ENCODE data around the gene AADAT.

AADAT gene

GRCh38 chr4:170026253-170027021 is 63.3 kb downstream of the AADAT start, which contains the start of gene MFAP3L:
TSS of gene MFAP3L (minus strand) at chr4:170026395. CDS start at chr4:170005877, 20,518 bp downstream.
- peak; percentile 89 for ATAC-seq
- DNase-seq (ENCODE audit: low spot score in 2 of 2) = peak; percentile 85 to 86
- Mint-ChIP-seq H3K36me3 (peaks cover 7% of the 10 kb centered on the region), H3K4me3 (peak within 1 kb of the TSS; percentile 83), H3K4me1 (peaks cover 11% of the 10 kb centered on the region), H3K27ac (peak within 1 kb of the TSS; percentile 79), H3K9me3 (no peaks in the 10 kb centered on the region)

GRCh38 chr4:170025523-170026252 is 64.1 kb downstream of the AADAT start:
- Mint-ChIP-seq H3K4me1 (peaks cover 11% of the 10 kb centered on the region), H3K27ac (no peak overlapping the region), H3K4me3 (peak overlapping the region; percentile 83), H3K9me3 (no peaks in the 10 kb centered on the region), H3K36me3 (peaks cover 7% of the 10 kb centered on the region)
- no peak for ATAC-seq
- DNase-seq (ENCODE audit: low spot score in 2 of 2) = no peak

- Mint-ChIP-seq H3K4me1 (peaks cover 1% of the 10 kb centered on the region), H3K27ac (no peak overlapping the region), H3K9me3 (no peaks in the 10 kb centered on the region), H3K36me3 (peaks cover 5% of the 10 kb centered on the region), H3K4me3 (no peak overlapping the region)
- DNase-seq (ENCODE audit: low spot score in 2 of 2) = no peak
- no peak for ATAC-seq
Measured at GRCh38 chr4:170022211-170022610, 67.5 kb downstream of the AADAT start.

GRCh38 chr4:170017252-170017651 is 72.5 kb downstream of the AADAT start:
- no peaks in the 10 kb centered on the region for H3K36me3 Mint-ChIP-seq
- no peaks in the 10 kb centered on the region for H3K4me1 Mint-ChIP-seq
- no peak for DNase-seq (ENCODE audit: low spot score in 2 of 2)
- H3K9me3 Mint-ChIP-seq = no peaks in the 10 kb centered on the region
- no peak overlapping the region for H3K27ac Mint-ChIP-seq
- no peak for ATAC-seq
- H3K4me3 Mint-ChIP-seq = no peak overlapping the region

GRCh38 chr4:170015285-170015684 is 74.5 kb downstream of the AADAT start:
- H3K4me1 Mint-ChIP-seq = no peaks in the 10 kb centered on the region
- no peak for ATAC-seq

GRCh38 chr4:170014359-170015011 is 75.3 kb downstream of the AADAT start:
- Mint-ChIP-seq H3K9me3 (no peaks in the 10 kb centered on the region), H3K4me3 (no peak overlapping the region), H3K4me1 (no peaks in the 10 kb centered on the region), H3K27ac (no peak overlapping the region), H3K36me3 (no peaks in the 10 kb centered on the region)
- DNase-seq (ENCODE audit: low spot score in 2 of 2) (no peak), ATAC-seq (no peak)

More at GRCh38 chr4:170015285-170015684, 74.5 kb downstream of the AADAT start:
- H3K36me3 Mint-ChIP-seq = no peaks in the 10 kb centered on the region
- no peak for DNase-seq (ENCODE audit: low spot score in 2 of 2)
- no peak overlapping the region for H3K4me3 Mint-ChIP-seq
- H3K27ac Mint-ChIP-seq = no peak overlapping the region
- no peaks in the 10 kb centered on the region for H3K9me3 Mint-ChIP-seq

GRCh38 chr4:170012629-170012958 is 77.2 kb downstream of the AADAT start:
- no peak for ATAC-seq
- Mint-ChIP-seq H3K36me3 (no peaks in the 10 kb centered on the region), H3K4me1 (no peaks in the 10 kb centered on the region), H3K9me3 (no peaks in the 10 kb centered on the region), H3K27ac (no peak overlapping the region), H3K4me3 (no peak overlapping the region)
- no peak for DNase-seq (ENCODE audit: low spot score in 2 of 2)

GRCh38 chr4:170011921-170012628 is 77.7 kb downstream of the AADAT start:
- H3K9me3 Mint-ChIP-seq = no peaks in the 10 kb centered on the region
- DNase-seq (ENCODE audit: low spot score in 2 of 2) = no peak
- no peaks in the 10 kb centered on the region for H3K4me1 Mint-ChIP-seq
- H3K4me3 Mint-ChIP-seq = no peak overlapping the region
- H3K27ac Mint-ChIP-seq = no peak overlapping the region
- H3K36me3 Mint-ChIP-seq = no peaks in the 10 kb centered on the region
- ATAC-seq = no peak
